Gastroesophageal sphincter (tissue), 4 donors: ENCODE results near the gene INPP5A. TPM values are rescaled to one million over a fixed set of nuclear protein-coding genes. Genes with fewer than 3 reads are reported as not detected.

Experiments
- ATAC-seq: fragments of 150-250 bp; one replicate; pipeline ENCODE4 v1.9.1; 2016; ENCODE audit warnings: mild to moderate bottlenecking, moderate library complexity
- H3K27ac ChIP-seq, 4 donors: fragments of 200-600 bp; sonication (generic) in 3 of 4; 1 replicate in 3 of 4; 2 replicates in 1 of 4; pipeline ENCODE4 v1.5.1; 2016 to 2019
- H3K27me3 ChIP-seq: fragments of 200-600 bp; sonication (generic); one replicate; pipeline ENCODE4 v1.5.1; 2019
- H3K36me3 ChIP-seq, 2 donors: fragments of 200-600 bp; sonication (generic); one replicate each; pipeline ENCODE4 v1.5.1; 2019; ENCODE audit warnings: control low read depth in 1 of 2
- H3K4me1 ChIP-seq, 3 donors: fragments of 200-600 bp; sonication (generic); 1 replicate in 2 of 3; 2 replicates in 1 of 3; pipeline ENCODE4 v1.5.1; 2016 to 2019; ENCODE audit warnings: control low read depth in 2 of 3
- H3K4me3 ChIP-seq, 2 donors: fragments of 200-600 bp; sonication (generic); one replicate each; pipeline ENCODE4 v1.5.1; 2019; ENCODE audit warnings: mild to moderate bottlenecking in 1 of 2, moderate library complexity in 1 of 2
- H3K9me3 ChIP-seq, 3 donors: fragments of 200-600 bp; sonication (generic); one replicate each; pipeline ENCODE4 v1.5.1; 2017 to 2019; ENCODE audit warnings: control low read depth in 2 of 3
- EP300 ChIP-seq: sonication (generic); formaldehyde crosslinking; IDR thresholded peaks from one replicate; pipeline ENCODE4 v1.6.1; 2017; ENCODE audit warnings: antibody characterized with exemption, mild to moderate bottlenecking
- POLR2A ChIP-seq, 2 donors: fragments of 450-650 bp; IDR thresholded peaks; one replicate each; pipeline ENCODE4 v1.6.1; 2017; ENCODE audit warnings: antibody characterized with exemption in 2 of 2, mild to moderate bottlenecking in 2 of 2, moderate library complexity in 1 of 2
- POLR2AphosphoS5 ChIP-seq: sonication (generic); formaldehyde crosslinking; IDR thresholded peaks from one replicate; pipeline ENCODE4 v1.6.1; 2017; ENCODE audit warnings: antibody characterized with exemption
- WGBS, 2 donors: methylation state at CpG; one replicate each; pipeline ENCODE4 v1.1.5; 2018; ENCODE audit warnings: low coverage in 1 of 2; 5-methylcytosine and 5-hydroxymethylcytosine counted together
- total RNA-seq, 4 donors: library from RNA; depleted of rRNA; stranded (reverse); fragments of >200 nt; gene quantifications; one replicate each; pipeline ENCODE4 v1.1.0, GENCODE V29; 2016
- TF ChIP-seq, protein P1 (sequence below), 4 experiments: fragments of 200-600 bp in 2 of 4; fragments of 450-650 bp in 2 of 4; sonication (generic) in 1 of 4; IDR thresholded peaks; one replicate each; pipeline ENCODE4 v1.5.1; 2017 to 2019; ENCODE audit warnings: antibody characterized with exemption in 4 of 4, mild to moderate bottlenecking in 2 of 4, moderate library complexity in 2 of 4

The INPP5A gene
- total RNA-seq, 4 donors from 2014 or later: 111 to 288 (median 215) TPM

DNA sequence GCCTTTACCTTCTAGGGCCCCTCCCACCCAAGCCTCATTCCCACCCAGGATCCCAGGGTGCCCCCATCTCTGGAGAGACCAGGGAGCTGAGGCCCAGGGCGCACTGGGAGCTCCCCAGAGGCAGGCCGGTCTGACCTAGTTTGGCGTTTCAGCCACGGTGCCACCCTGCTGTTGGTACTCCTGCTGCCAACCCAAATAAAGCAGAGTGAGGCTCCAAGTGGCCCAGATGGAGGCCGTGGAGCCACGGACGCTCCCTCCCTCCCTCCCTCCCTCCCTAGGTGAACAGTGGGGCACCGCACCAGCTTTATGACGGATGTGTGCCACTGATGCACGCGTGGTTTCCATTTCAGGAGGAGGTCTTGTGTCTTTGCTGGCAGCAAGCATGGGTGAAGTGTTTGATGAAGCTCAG is 1.8 kb downstream of the INPP5A start:
- Histone ChIP-seq H3K9me3 (no peaks in the 10 kb centered on the region), H3K27ac (peak overlapping the region; percentile 66 to 94 (median 92)), H3K4me1 (peaks cover 0 to 88% (median 49%) of the 10 kb centered on the region in 3 donors), H3K4me3 (peak overlapping the region; percentile 73 to 84), H3K36me3 (no peaks in the 10 kb centered on the region), H3K27me3 (no peaks in the 10 kb centered on the region)
- WGBS, 2 donors: 9 to 43% methylated on average over 3 to 4 of the region's 11 CpGs
- ATAC-seq: no peak
- peak; percentile 25 to 43 for TF ChIP-seq POLR2A (IDR thresholded peaks at IDR 0.05)
- TF ChIP-seq EP300: no peak
- peak; percentile 9 for TF ChIP-seq POLR2AphosphoS5

- no peak for ATAC-seq
- no peaks in the 10 kb centered on the region for H3K36me3 ChIP-seq
- peak overlapping the region; percentile 73 to 84 for H3K4me3 ChIP-seq
- WGBS, 2 donors: 8 to 21% methylated on average over 4 to 5 of the region's 5 CpGs
- H3K27me3 ChIP-seq: no peaks in the 10 kb centered on the region
- no peaks in the 10 kb centered on the region for H3K9me3 ChIP-seq
- TF ChIP-seq, protein P1, sequence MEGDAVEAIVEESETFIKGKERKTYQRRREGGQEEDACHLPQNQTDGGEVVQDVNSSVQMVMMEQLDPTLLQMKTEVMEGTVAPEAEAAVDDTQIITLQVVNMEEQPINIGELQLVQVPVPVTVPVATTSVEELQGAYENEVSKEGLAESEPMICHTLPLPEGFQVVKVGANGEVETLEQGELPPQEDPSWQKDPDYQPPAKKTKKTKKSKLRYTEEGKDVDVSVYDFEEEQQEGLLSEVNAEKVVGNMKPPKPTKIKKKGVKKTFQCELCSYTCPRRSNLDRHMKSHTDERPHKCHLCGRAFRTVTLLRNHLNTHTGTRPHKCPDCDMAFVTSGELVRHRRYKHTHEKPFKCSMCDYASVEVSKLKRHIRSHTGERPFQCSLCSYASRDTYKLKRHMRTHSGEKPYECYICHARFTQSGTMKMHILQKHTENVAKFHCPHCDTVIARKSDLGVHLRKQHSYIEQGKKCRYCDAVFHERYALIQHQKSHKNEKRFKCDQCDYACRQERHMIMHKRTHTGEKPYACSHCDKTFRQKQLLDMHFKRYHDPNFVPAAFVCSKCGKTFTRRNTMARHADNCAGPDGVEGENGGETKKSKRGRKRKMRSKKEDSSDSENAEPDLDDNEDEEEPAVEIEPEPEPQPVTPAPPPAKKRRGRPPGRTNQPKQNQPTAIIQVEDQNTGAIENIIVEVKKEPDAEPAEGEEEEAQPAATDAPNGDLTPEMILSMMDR (IDR thresholded peaks at IDR 0.05): no peak
- TF ChIP-seq POLR2A (IDR thresholded peaks at IDR 0.05) (no peak), POLR2AphosphoS5 (peak; percentile 89)
- peak overlapping the region; percentile 66 to 94 (median 92) for H3K27ac ChIP-seq
- H3K4me1 ChIP-seq: peaks cover 0 to 88% (median 54%) of the 10 kb centered on the region in 3 donors
These were observed 2.3 kb downstream of the INPP5A start for GRCh38 chr10:132539894-132540293.

- Histone ChIP-seq H3K36me3 (no peaks in the 10 kb centered on the region), H3K4me1 (peaks cover 0 to 88% (median 60%) of the 10 kb centered on the region in 3 donors), H3K27me3 (no peaks in the 10 kb centered on the region), H3K27ac (peak overlapping the region; percentile 17 to 94 (median 92)), H3K4me3 (peak overlapping the region in 1 of 2 donors; percentile 84), H3K9me3 (no peaks in the 10 kb centered on the region)
- TF ChIP-seq, protein P1 (IDR thresholded peaks at IDR 0.05): peak in 3 of 4 experiments; percentile 37 to 48 (median 39)
- no peak for TF ChIP-seq EP300
- no peak for TF ChIP-seq POLR2AphosphoS5
- no peak for TF ChIP-seq POLR2A (IDR thresholded peaks at IDR 0.05)
- 0% methylated on average over 2 of the region's 12 CpGs for WGBS, 2 donors
- no peak for ATAC-seq
These were observed 2.9 kb downstream of the INPP5A start for GRCh38 chr10:132540456-132540855.

DNA sequence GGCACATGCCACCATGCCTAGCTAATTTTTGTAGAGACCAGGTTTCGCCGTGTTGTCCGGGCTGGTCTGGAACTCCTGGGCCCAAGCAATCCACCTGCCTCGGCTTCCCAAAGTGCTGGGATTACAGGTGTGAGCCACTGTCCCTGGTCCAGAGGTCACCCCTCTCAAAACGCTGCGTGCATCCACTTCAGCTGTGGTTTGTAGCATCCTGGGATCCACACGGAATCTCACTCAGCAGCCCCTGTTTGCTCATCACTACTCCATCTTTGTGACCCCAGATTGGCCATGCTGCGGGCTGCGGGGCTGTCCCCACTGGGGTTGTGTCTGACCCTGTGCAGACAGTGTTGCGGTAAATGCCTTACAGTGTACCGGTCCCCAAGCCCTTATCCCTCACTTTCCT is 3.5 kb downstream of the INPP5A start:
- TF ChIP-seq, protein P1 (IDR thresholded peaks at IDR 0.05): no peak
- no peak for TF ChIP-seq POLR2A (IDR thresholded peaks at IDR 0.05)
- no peak for TF ChIP-seq POLR2AphosphoS5
- no peak for TF ChIP-seq EP300
- Histone ChIP-seq H3K36me3 (no peaks in the 10 kb centered on the region), H3K9me3 (no peaks in the 10 kb centered on the region), H3K4me3 (peak overlapping the region in 1 of 2 donors; percentile 84), H3K27ac (peak overlapping the region in 3 of 4 donors; percentile 91 to 94 (median 92)), H3K4me1 (peaks cover 0 to 88% (median 55%) of the 10 kb centered on the region in 3 donors), H3K27me3 (no peaks in the 10 kb centered on the region)
- no peak for ATAC-seq
- 20 to 85% methylated on average over 1 to 5 of the region's 11 CpGs for WGBS, 2 donors

- Histone ChIP-seq H3K4me3 (peak overlapping the region in 1 of 2 donors; percentile 13), H3K27ac (peak overlapping the region in 3 of 4 donors; percentile 91 to 94 (median 92)), H3K9me3 (no peaks in the 10 kb centered on the region), H3K4me1 (peaks cover 0 to 88% (median 56%) of the 10 kb centered on the region in 3 donors), H3K36me3 (no peaks in the 10 kb centered on the region), H3K27me3 (no peaks in the 10 kb centered on the region)
- ATAC-seq: no peak
- WGBS, 2 donors: 60 to 81% methylated on average over 1 to 2 of the region's 3 CpGs
- no peak for TF ChIP-seq POLR2A (IDR thresholded peaks at IDR 0.05)
- no peak for TF ChIP-seq POLR2AphosphoS5
- TF ChIP-seq, protein P1 (IDR thresholded peaks at IDR 0.05): no peak
- no peak for TF ChIP-seq EP300
These were observed 4.0 kb downstream of the INPP5A start for GRCh38 chr10:132541601-132542011.
